HG03460 (cell line): ENCODE data around the gene HINT3.
"Not testable (repeated sequence)": the region's sequence is repeated elsewhere in the genome, so short reads cannot be mapped to it uniquely, and the experiment has no call there.

ENCODE experiments used
- ATAC-seq: cut with Tn5 transposase; IDR thresholded peaks from one replicate; pipeline ENCODE4 v1.9.1; 2021; ENCODE audit not compliant: unreplicated experiment

HINT3 gene

GRCh38 chr6:125961117-125961516 lies 4.5 kb downstream of the HINT3 start:
- ATAC-seq = no peak

- no peak for ATAC-seq
These were observed 6.4 kb downstream of the HINT3 start for GRCh38 chr6:125962900-125963497.

- no peak for ATAC-seq
These were observed 7.2 kb downstream of the HINT3 start for GRCh38 chr6:125963817-125964216.

GRCh38 chr6:125966569-125966968 lies 10.0 kb downstream of the HINT3 start:
- no peak for ATAC-seq

GRCh38 chr6:125968493-125968892 lies 11.9 kb downstream of the HINT3 start:
- ATAC-seq = no peak

- ATAC-seq = no peak
These were observed 14.2 kb downstream of the HINT3 start for GRCh38 chr6:125970760-125971159.

- not testable (repeated sequence) for ATAC-seq
These were observed 15.9 kb downstream of the HINT3 start for GRCh38 chr6:125972478-125972877.

- ATAC-seq = peak; percentile 81
These were observed 17.8 kb downstream of the HINT3 start for GRCh38 chr6:125974214-125974866.

GRCh38 chr6:125979101-125979500 lies 22.5 kb downstream of the HINT3 start:
- ATAC-seq = no peak

GRCh38 chr6:125981571-125982185 lies 25.1 kb downstream of the HINT3 start:
- no peak for ATAC-seq

- no peak for ATAC-seq
These were observed 26.8 kb downstream of the HINT3 start for GRCh38 chr6:125983246-125983945.

GRCh38 chr6:125984311-125984710 lies 27.7 kb downstream of the HINT3 start:
- ATAC-seq = no peak

GRCh38 chr6:125985522-125985921 lies 29.0 kb downstream of the HINT3 start:
- no peak for ATAC-seq

GRCh38 chr6:125985979-125986300 lies 29.4 kb downstream of the HINT3 start:
- ATAC-seq = no peak

GRCh38 chr6:125986301-125987025 lies 29.9 kb downstream of the HINT3 start, which contains the start of gene TRMT11:
Gene TRMT11, plus strand, starts transcription at chr6:125986540. Its CDS starts 11 bp downstream, at chr6:125986551.
- ATAC-seq = peak; percentile 96

- ATAC-seq = peak; percentile 27
These were observed 30.6 kb downstream of the HINT3 start for GRCh38 chr6:125987026-125987617.

- ATAC-seq = no peak
These were observed 31.7 kb downstream of the HINT3 start for GRCh38 chr6:125988280-125988679.

GRCh38 chr6:125989631-125990030 lies 33.1 kb downstream of the HINT3 start:
- no peak for ATAC-seq

- ATAC-seq = no peak
These were observed 35.1 kb downstream of the HINT3 start for GRCh38 chr6:125991653-125992052.

GRCh38 chr6:125994670-125995488 lies 38.3 kb downstream of the HINT3 start:
- ATAC-seq = no peak
